Smooth muscle cell (in vitro differentiated cells): Measurements from ENCODE around the gene MCUB. TPM values are rescaled to one million over a fixed set of nuclear protein-coding genes. Genes with fewer than 3 reads are reported as not detected.

Source experiments
- DNase-seq: peaks from one replicate; lab custom pipeline; 2025; ENCODE audit not compliant: unreplicated experiment; lab: John Stamatoyannopoulos, UW
- H2AFZ ChIP-seq: fragments of 200-600 bp; sonication (generic); 2 replicates; pipeline ENCODE4 v1.6.0; 2016; ENCODE audit warnings: antibody characterized with exemption, low read depth, mild to moderate bottlenecking
- H3F3A ChIP-seq: fragments of 200-600 bp; sonication (generic); 2 replicates; pipeline ENCODE4 v1.6.0; 2017; ENCODE audit warnings: antibody characterized with exemption, low read depth
- H3K27ac ChIP-seq: fragments of 200-600 bp; sonication (generic); 2 replicates; pipeline ENCODE4 v1.5.1; 2016; ENCODE audit warnings: low read depth, mild to moderate bottlenecking
- H3K27me3 ChIP-seq: fragments of 200-600 bp; sonication (generic); 2 replicates; pipeline ENCODE4 v1.6.1; 2016; ENCODE audit warnings: low read depth, mild to moderate bottlenecking
- H3K36me3 ChIP-seq: fragments of 200-600 bp; sonication (generic); 2 replicates; pipeline ENCODE4 v1.5.1; 2016; ENCODE audit warnings: low read depth
- H3K4me1 ChIP-seq: fragments of 200-600 bp; sonication (generic); 2 replicates; pipeline ENCODE4 v1.5.1; 2016; ENCODE audit warnings: low read depth
- H3K4me2 ChIP-seq: fragments of 200-600 bp; sonication (generic); 2 replicates; pipeline ENCODE4 v1.6.0; 2016; ENCODE audit warnings: mild to moderate bottlenecking
- H3K4me3 ChIP-seq: fragments of 200-600 bp; sonication (generic); 2 replicates; pipeline ENCODE4 v1.5.1; 2016; ENCODE audit warnings: mild to moderate bottlenecking
- H3K79me2 ChIP-seq: fragments of 200-600 bp; sonication (generic); 2 replicates; pipeline ENCODE4 v1.6.0; 2016; ENCODE audit warnings: low read depth, mild to moderate bottlenecking
- H3K9ac ChIP-seq: fragments of 200-600 bp; sonication (generic); 2 replicates; pipeline ENCODE4 v1.6.0; 2016; ENCODE audit warnings: low read depth
- H3K9me3 ChIP-seq: fragments of 200-600 bp; sonication (generic); replicated peaks from 2 replicates; pipeline ENCODE4 v1.5.1; 2016; ENCODE audit warnings: low read depth
- H4K20me1 ChIP-seq: fragments of 200-600 bp; sonication (generic); 2 replicates; pipeline ENCODE4 v1.6.0; 2016; ENCODE audit warnings: low read depth
- WGBS: methylation state at CpG from one replicate; pipeline ENCODE4 v1.1.7; 2016; ENCODE audit warnings: low lambda C conversion rate; 5-methylcytosine and 5-hydroxymethylcytosine counted together
- polyA plus RNA-seq: library from polyadenylated mRNA; unstranded; fragments of >200 nt; fragmentation: Nextera tagmentation; extraction: Ambion mirVana; gene quantifications from 2 replicates; pipeline ENCODE4 v1.2.1, GENCODE V29; 2016
- total RNA-seq: library from RNA; depleted of rRNA; stranded (reverse); fragments of >200 nt; gene quantifications from 2 replicates; pipeline ENCODE4 v1.2.3, GENCODE V29; 2014
- TF ChIP-seq, protein P1 (sequence below): fragments of 200-600 bp; sonication (generic); IDR thresholded peaks from 2 replicates; pipeline ENCODE4 v1.5.1; 2017; ENCODE audit warnings: borderline replicate concordance, mild to moderate bottlenecking, antibody characterized with exemption; ENCODE audit not compliant: insufficient read depth, poor library complexity, severe bottlenecking

Gene MCUB
- total and polyA plus RNA-seq, 2 experiments from 2014 or later, result 2.6 to 6.4 TPM

DNA sequence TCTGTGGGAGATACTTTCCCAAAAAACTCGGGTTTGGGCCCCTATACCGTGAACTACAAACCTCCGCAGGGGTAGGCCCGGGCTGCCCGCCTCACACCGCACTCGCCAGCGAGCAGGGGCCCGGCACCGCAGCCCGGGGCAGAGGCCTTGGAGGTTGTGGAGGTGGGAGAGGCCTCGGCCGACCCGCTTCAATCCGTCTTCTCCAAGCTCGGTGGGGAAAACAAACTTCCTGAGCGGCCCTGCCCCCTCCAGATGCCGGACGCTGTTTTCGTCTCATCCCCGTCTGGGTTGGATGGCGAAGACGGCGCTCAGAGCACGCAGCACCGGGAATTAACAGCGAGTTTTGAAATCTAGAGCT is 442 bp upstream of the MCUB start:
- H3K27ac ChIP-seq, result no peak overlapping the region
- peak overlapping the region; percentile 89 for H3K4me2 ChIP-seq
- peaks cover 16% of the 10 kb centered on the region for H3K4me1 ChIP-seq
- H3K79me2 ChIP-seq, result no peaks in the 10 kb centered on the region
- no peaks in the 10 kb centered on the region for H4K20me1 ChIP-seq
- H3K4me3 ChIP-seq, result peak overlapping the region; percentile 55
- H2AFZ ChIP-seq, result no peak overlapping the region
- no peak for DNase-seq
- H3K9me3 ChIP-seq, result no peaks in the 10 kb centered on the region
- TF ChIP-seq, protein P1, sequence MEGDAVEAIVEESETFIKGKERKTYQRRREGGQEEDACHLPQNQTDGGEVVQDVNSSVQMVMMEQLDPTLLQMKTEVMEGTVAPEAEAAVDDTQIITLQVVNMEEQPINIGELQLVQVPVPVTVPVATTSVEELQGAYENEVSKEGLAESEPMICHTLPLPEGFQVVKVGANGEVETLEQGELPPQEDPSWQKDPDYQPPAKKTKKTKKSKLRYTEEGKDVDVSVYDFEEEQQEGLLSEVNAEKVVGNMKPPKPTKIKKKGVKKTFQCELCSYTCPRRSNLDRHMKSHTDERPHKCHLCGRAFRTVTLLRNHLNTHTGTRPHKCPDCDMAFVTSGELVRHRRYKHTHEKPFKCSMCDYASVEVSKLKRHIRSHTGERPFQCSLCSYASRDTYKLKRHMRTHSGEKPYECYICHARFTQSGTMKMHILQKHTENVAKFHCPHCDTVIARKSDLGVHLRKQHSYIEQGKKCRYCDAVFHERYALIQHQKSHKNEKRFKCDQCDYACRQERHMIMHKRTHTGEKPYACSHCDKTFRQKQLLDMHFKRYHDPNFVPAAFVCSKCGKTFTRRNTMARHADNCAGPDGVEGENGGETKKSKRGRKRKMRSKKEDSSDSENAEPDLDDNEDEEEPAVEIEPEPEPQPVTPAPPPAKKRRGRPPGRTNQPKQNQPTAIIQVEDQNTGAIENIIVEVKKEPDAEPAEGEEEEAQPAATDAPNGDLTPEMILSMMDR, result no peak
- no peaks in the 10 kb centered on the region for H3F3A ChIP-seq
- no peak overlapping the region for H3K9ac ChIP-seq
- H3K27me3 ChIP-seq, result no peaks in the 10 kb centered on the region
- H3K36me3 ChIP-seq, result no peaks in the 10 kb centered on the region
- 5% methylated on average over 27 of the region's 27 CpGs for WGBS

DNA sequence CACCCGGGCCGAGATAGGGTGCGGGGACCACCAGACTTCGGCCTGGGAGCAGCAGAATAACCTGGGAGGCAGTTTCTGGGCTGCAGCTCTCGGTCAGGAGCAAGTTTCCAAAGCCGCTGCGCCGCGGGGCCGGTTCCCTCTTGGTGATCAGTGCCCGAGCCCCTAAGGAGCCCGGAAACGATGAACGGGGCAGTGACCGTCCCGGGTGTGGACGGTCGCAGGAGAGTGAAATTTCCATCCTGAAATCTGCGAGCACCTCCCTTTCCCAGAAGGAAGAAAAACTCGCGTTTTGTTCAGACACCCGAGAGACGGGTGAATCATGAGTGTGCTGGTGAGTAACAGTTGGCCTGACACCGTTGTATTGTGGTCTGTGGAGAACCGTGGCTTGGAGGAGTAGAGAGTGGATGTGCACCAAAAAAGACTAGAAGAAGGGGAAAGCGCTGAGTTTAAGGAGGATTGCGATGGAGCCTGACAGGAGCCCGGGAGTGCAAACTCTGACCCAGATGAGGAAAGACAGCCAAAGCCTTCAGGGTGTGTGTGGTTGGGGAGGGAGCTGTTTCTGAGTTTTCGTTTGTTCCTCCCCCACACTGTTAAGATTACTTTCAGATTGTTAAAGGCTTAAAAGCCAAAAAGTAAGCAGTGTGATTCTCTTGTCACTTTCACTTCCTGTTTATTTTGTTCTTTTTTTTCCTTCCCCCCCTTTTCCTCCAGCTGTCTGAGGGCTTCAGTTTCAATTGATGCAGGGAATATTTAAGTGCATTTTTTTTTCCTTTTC is 828 bp downstream of the MCUB start:
- no peaks in the 10 kb centered on the region for H4K20me1 ChIP-seq
- peak overlapping the region; percentile 12 for H3K27ac ChIP-seq
- H3K36me3 ChIP-seq, result no peaks in the 10 kb centered on the region
- H3K27me3 ChIP-seq, result no peaks in the 10 kb centered on the region
- H3K9me3 ChIP-seq, result no peaks in the 10 kb centered on the region
- peak overlapping the region; percentile 89 for H3K4me2 ChIP-seq
- peak overlapping the region; percentile 55 for H3K4me3 ChIP-seq
- no peak for DNase-seq
- H3K9ac ChIP-seq, result peak overlapping the region; percentile 20
- no peaks in the 10 kb centered on the region for H3K79me2 ChIP-seq
- H2AFZ ChIP-seq, result peak overlapping the region; percentile 4
- TF ChIP-seq, protein P1, result no peak
- WGBS, result under 1% methylated on average over 29 of the region's 29 CpGs
- no peaks in the 10 kb centered on the region for H3F3A ChIP-seq
- H3K4me1 ChIP-seq, result peaks cover 16% of the 10 kb centered on the region

DNA sequence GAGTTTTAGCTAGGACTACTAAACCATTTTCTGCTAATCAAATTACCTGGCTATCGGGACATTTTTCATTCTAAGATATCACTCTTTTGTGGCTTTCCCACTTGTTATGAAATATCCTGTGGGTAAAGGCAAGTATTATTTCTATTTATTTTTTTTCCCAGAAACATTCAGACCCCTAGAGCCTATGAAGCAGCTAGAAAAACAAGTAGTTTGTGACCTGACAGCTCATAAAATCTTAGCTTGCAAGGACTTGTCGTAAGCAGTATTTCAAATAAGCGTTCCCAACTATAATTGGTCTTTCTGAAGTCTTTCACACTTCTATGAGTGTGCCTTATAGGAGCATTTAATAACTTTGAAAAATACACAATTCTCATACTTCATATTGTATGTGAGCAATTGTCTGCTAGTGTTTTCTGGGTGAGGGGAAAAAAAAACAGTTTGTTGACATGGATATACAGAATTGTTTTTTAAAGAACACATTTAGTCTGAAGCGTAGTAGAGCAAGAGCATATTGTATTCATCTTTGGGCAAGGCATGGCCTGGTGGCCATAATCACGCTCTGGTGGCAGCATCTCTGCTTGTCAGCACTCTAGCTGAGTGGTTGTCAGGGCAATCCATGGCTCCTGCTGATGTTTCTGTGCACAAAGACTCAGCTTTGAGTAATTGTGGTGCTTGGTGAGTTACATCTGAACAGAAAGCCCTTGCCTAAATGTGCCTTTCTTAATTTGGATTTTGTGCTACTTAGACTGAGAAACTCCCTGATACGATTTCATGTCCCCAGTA is 2.6 kb downstream of the MCUB start:
- 76% methylated on average over 6 of the region's 6 CpGs for WGBS
- Histone ChIP-seq H3K4me3 (no peak overlapping the region), H3K4me1 (peaks cover 16% of the 10 kb centered on the region), H2AFZ (no peak overlapping the region), H3K27me3 (no peaks in the 10 kb centered on the region), H3K36me3 (no peaks in the 10 kb centered on the region), H3K9me3 (no peaks in the 10 kb centered on the region), H3K27ac (no peak overlapping the region), H3F3A (no peaks in the 10 kb centered on the region), H3K4me2 (no peak overlapping the region), H3K9ac (no peak overlapping the region), H4K20me1 (no peaks in the 10 kb centered on the region), H3K79me2 (no peaks in the 10 kb centered on the region)
- DNase-seq, result no peak
- TF ChIP-seq, protein P1, result no peak
